GM12878 (cell line): ENCODE measurements around the gene BRWD1. TPM values are rescaled to one million over a fixed set of nuclear protein-coding genes. Genes with fewer than 3 reads are reported as not detected.

Experiments
- ATAC-seq: fragments of 200-7000 bp; cut with Tn5 transposase; 3 replicates; pipeline ENCODE4 v1.9.1; 2020; ENCODE audit warnings: mild to moderate bottlenecking, moderate library complexity
- BruUV-seq: library from RNA; stranded (reverse); fragments of 400-500 nt; replicated peaks from 2 replicates; lab custom pipeline; 2021; lab: Mats Ljungman, UMichigan
- CTCF ChIA-PET: fragments of 300-600 bp; sonication (Branson Sonifier 250); formaldehyde crosslinking; extraction: SDS; loops from one replicate; lab custom pipeline; 2021; ENCODE audit warnings: inconsistent platforms; lab: Yijun Ruan, JAX
- POLR2A ChIA-PET: fragments of 350-600 bp; formaldehyde crosslinking; extraction: SDS; loops from one replicate; lab custom pipeline; 2021; ENCODE audit warnings: inconsistent platforms; lab: Charles Lee
- RAD21 ChIA-PET: fragments of 300-600 bp; sonication (Branson Sonifier 250); formaldehyde crosslinking; loops from one replicate; lab custom pipeline; 2023; ENCODE audit warnings: antibody characterized with exemption; ENCODE audit not compliant: unreplicated experiment; lab: Charles Lee
- SMC1A ChIA-PET: fragments of 300-600 bp; sonication (Branson Sonifier 250); formaldehyde crosslinking; loops from one replicate; lab custom pipeline; 2023; ENCODE audit not compliant: unreplicated experiment, uncharacterized antibody; lab: Charles Lee
- DNase-seq: peaks from one replicate; pipeline ENCODE4 v3.0.0-alpha.2; 2011; ENCODE audit warnings: low read depth, low spot score
- FAIRE-seq: peaks from 3 replicates; lab custom pipeline; 2011; peaks lifted over from hg19 to GRCh38; lab: Jason Lieb, UNC
- H2AFZ ChIP-seq: 2 replicates; pipeline ENCODE4 v1.6.0; 2011; ENCODE audit warnings: low read depth, low read length, control low read depth; ENCODE audit not compliant: control insufficient read depth
- H3K27ac ChIP-seq: 2 replicates; pipeline ENCODE4 v1.5.1; 2011; ENCODE audit warnings: control low read depth; ENCODE audit not compliant: control insufficient read depth, insufficient read depth
- H3K27me3 ChIP-seq, 2 experiments: replicated peaks in 1 of 2; 2 replicates each; pipeline versions ENCODE4 v1.6.0 to v1.6.1; 2011; ENCODE audit warnings: low read length in 1 of 2; ENCODE audit not compliant: control insufficient read depth in 2 of 2, insufficient read depth in 2 of 2
- H3K36me3 ChIP-seq, 2 experiments: 2 replicates each; pipeline ENCODE4 v1.5.1; 2011; ENCODE audit warnings: low read length in 1 of 2; ENCODE audit not compliant: control insufficient read depth in 2 of 2, insufficient read depth in 2 of 2
- H3K4me1 ChIP-seq: 2 replicates; pipeline ENCODE4 v1.6.1; 2011; ENCODE audit warnings: mild to moderate bottlenecking, low read length, moderate library complexity, mixed read lengths; ENCODE audit not compliant: control insufficient read depth, insufficient read depth
- H3K4me2 ChIP-seq: 2 replicates; pipeline ENCODE4 v1.6.0; 2011; ENCODE audit warnings: control low read depth; ENCODE audit not compliant: control insufficient read depth, insufficient read depth
- H3K4me3 ChIP-seq: fragments of 200-600 bp; sonication (generic); 2 replicates; pipeline ENCODE4 v1.5.1; 2016
- H3K79me2 ChIP-seq: 2 replicates; pipeline ENCODE4 v1.6.0; 2011; ENCODE audit warnings: low read length; ENCODE audit not compliant: control insufficient read depth, insufficient read depth
- H3K9ac ChIP-seq: 2 replicates; pipeline ENCODE4 v1.8.0; 2011; ENCODE audit warnings: low read length, control low read depth, mixed read lengths; ENCODE audit not compliant: control insufficient read depth, insufficient read depth
- H3K9me3 ChIP-seq: replicated peaks from 3 replicates; pipeline ENCODE4 v1.5.1; 2011; ENCODE audit warnings: mild to moderate bottlenecking, low read length; ENCODE audit not compliant: control insufficient read depth, insufficient read depth
- H4K20me1 ChIP-seq: 2 replicates; pipeline ENCODE4 v1.6.0; 2011; ENCODE audit not compliant: control insufficient read depth, insufficient read depth
- HCFC1 ChIP-seq: fragments of 150-350 bp; IDR thresholded peaks from 2 replicates; pipeline ENCODE4 v1.6.1; 2014; ENCODE audit warnings: low read length
- NR2C2 ChIP-seq: IDR thresholded peaks from 2 replicates; pipeline ENCODE4 v1.6.1; 2011; ENCODE audit warnings: borderline replicate concordance, low read depth; ENCODE audit not compliant: control insufficient read depth, insufficient read length
- RAD21 ChIP-seq: IDR thresholded peaks from 2 replicates; pipeline ENCODE4 v1.6.1; 2011; ENCODE audit warnings: mild to moderate bottlenecking, low read depth, low read length, moderate library complexity; ENCODE audit not compliant: insufficient read depth
- RELA ChIP-seq: fragments of 450-650 bp; IDR thresholded peaks from 2 replicates; pipeline ENCODE4 v1.8.0; 2014; ENCODE audit warnings: borderline replicate concordance; ENCODE audit not compliant: partially characterized antibody
- SIN3A ChIP-seq: IDR thresholded peaks from 2 replicates; pipeline ENCODE4 v1.6.1; 2012; ENCODE audit warnings: low read depth, low read length, improper control_type of control experiment
- STAT3 ChIP-seq: IDR thresholded peaks from 2 replicates; pipeline ENCODE4 v1.6.1; 2011; ENCODE audit warnings: low read depth, low read length, improper control_type of control experiment
- ZBTB11 ChIP-seq: fragments of 450-650 bp; formaldehyde crosslinking; IDR thresholded peaks from 2 replicates; pipeline ENCODE4 v1.5.0; 2022; ENCODE audit warnings: mild to moderate bottlenecking, missing genetic modification characterization
- WGBS: methylation state at CpG from one replicate; pipeline ENCODE4 v1.1.6; 2016; ENCODE audit warnings: low lambda C conversion rate; ENCODE audit not compliant: insufficient replicate concordance, insufficient coverage; ENCODE audit errors: missing lambda C conversion rate; 5-methylcytosine and 5-hydroxymethylcytosine counted together
- in situ Hi-C: fragments of 300-500 bp; cut with MboI; formaldehyde crosslinking; loops from 9 replicates; pipeline ENCODE4 v1.14.3; 2018; ENCODE audit warnings: mixed read lengths
- intact Hi-C: fragments of 100-400 bp; cut with micrococcal nuclease; formaldehyde crosslinking; loops from one replicate; pipeline ENCODE4 v1.14.2; 2022; ENCODE audit not compliant: unreplicated experiment
- polyA plus RNA-seq, 11 experiments: library from polyadenylated mRNA; depleted of rRNA in 4 of 11; unstranded in 6 of 11; stranded (reverse) in 5 of 11; fragments of >200 nt; fragmentation: Nextera tagmentation in 4 of 11; fragmentation: Illumina TruSeq in 1 of 11; extraction: Ambion mirVana in 4 of 11; extraction: Trizol in 1 of 11; gene quantifications; 1 replicate in 1 of 11; 2 replicates in 10 of 11; pipeline versions ENCODE4 v1.2.1 to v1.2.3, GENCODE V29; 2011 to 2016; ENCODE audit warnings: inconsistent platforms in 2 of 11, missing spikeins in 2 of 11, low read depth in 1 of 11
- total RNA-seq, 4 experiments: library from RNA; depleted of rRNA in 3 of 4; stranded (reverse); fragments of >200 nt in 3 of 4; fragmentation: Illumina TruSeq in 1 of 4; extraction: Trizol in 1 of 4; gene quantifications; 2 replicates each; pipeline versions ENCODE4 v1.2.1 to v1.2.3, GENCODE V29; 2013 to 2021

BRWD1 gene
- total and polyA plus RNA-seq, 10 of the 15 experiments (the other 5 are each of a cell fraction or from before 2014, with no cell fraction given) = 3.1 to 19.0 (median 13.5) TPM

DNA sequence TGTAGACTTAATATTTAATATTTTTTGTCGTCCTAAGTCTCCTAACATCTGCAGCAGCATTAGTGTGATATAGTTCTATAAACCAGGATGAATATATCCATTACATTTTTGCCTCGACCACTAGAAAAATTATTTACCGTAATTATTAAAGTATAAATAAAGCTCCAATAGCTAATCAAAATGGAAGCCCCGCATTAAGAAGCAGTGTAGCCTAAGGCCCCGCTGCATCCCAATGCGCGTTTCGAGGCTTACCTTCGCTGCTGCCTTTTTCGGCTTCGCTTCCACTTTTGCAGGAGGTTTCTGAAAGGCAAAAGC, 34.6 kb upstream of the BRWD1 start:
- H3K9ac ChIP-seq = peak overlapping the region; percentile 93
- WGBS = under 1% methylated on average over 11 of the region's 11 CpGs
- ATAC-seq = peak; percentile 7
- ChIA-PET CTCF (interaction anchor here (0.6 to 3.8 kb wide), 5 partner anchors 31 to 93 kb away, joined by 3 to 24 read pairs (median 6); no protein-coding TSS in a partner anchor), SMC1A (interaction anchor here (0.5 to 1.7 kb wide), 5 partner anchors 9 to 313 kb away, joined by 3 to 6 read pairs (median 3); no protein-coding TSS in a partner anchor)
- in situ Hi-C loops (no loop called here), intact Hi-C loops (loop anchor here (2.0 kb wide), 3 partner anchors 33 to 41 kb away; partner anchors contain the start of gene BRWD1)
- H3K36me3 ChIP-seq = peaks cover 0 to 23% of the 10 kb centered on the region in 2 experiments; a peak in 3 of 4 replicates
- peaks cover 36% of the 10 kb centered on the region for H3K79me2 ChIP-seq
- 0 out of 2 replicates have a peak, but pooled peaks cover 3% of the 10 kb centered on the region for H3K4me1 ChIP-seq
- H3K27ac ChIP-seq = peak overlapping the region; percentile 88
- BruUV-seq = TSS peak; percentile 62
- peak overlapping the region; percentile 82 for H3K4me2 ChIP-seq
- DNase-seq = no peak
- no peaks in the 10 kb centered on the region for H3K9me3 ChIP-seq
- no peaks in the 10 kb centered on the region for H3K27me3 ChIP-seq
- TF ChIP-seq RELA = no peak
- TF ChIP-seq, all 136 proteins: peak for 0
- ChIA-PET POLR2A (interaction anchor here (0.6 to 3.2 kb wide), 6 partner anchors 30 to 164 kb away, joined by 3 to 12 read pairs (median 7); partner anchors contain the start of genes BRWD1 and PSMG1), RAD21 (interaction anchor here (0.8 to 1.4 kb wide), 3 partner anchors 31 to 33 kb away, joined by 3 read pairs; a partner anchor contains a TSS)
- no peak for FAIRE-seq
- no peaks in the 10 kb centered on the region for H4K20me1 ChIP-seq
- peak overlapping the region; percentile 45; the same call in 1 of the 2 replicates for H2AFZ ChIP-seq
- H3K4me3 ChIP-seq = peak overlapping the region; percentile 91

- ChIA-PET POLR2A (interaction anchor here (1.7 to 3.2 kb wide), 3 partner anchors 32 to 164 kb away, joined by 6 to 12 read pairs (median 8); partner anchors contain the start of gene PSMG1), CTCF (interaction anchor here (0.6 to 3.8 kb wide), 6 partner anchors 17 to 94 kb away, joined by 3 to 24 read pairs (median 5); no protein-coding TSS in a partner anchor), SMC1A (interaction anchor here (0.5 to 1.7 kb wide), 5 partner anchors 9 to 167 kb away, joined by 3 to 6 read pairs (median 3); no protein-coding TSS in a partner anchor), RAD21 (interaction anchor here (1.2 to 2.0 kb wide), 3 partner anchors 30 to 33 kb away, joined by 3 to 8 read pairs (median 3); a partner anchor contains a TSS)
- peaks cover 0 to 23% of the 10 kb centered on the region in 2 experiments; a peak in 3 of 4 replicates for H3K36me3 ChIP-seq
- H3K79me2 ChIP-seq = peaks cover 36% of the 10 kb centered on the region
- H3K9ac ChIP-seq = peak overlapping the region; percentile 93
- peak overlapping the region; percentile 82 for H3K4me2 ChIP-seq
- no TSS peak for BruUV-seq
- H3K9me3 ChIP-seq = no peaks in the 10 kb centered on the region
- intact Hi-C loops (no loop called here), in situ Hi-C loops (no loop called here)
- 0 out of 2 replicates have a peak, but pooled peaks cover 3% of the 10 kb centered on the region for H3K4me1 ChIP-seq
- FAIRE-seq = no peak
- no peaks in the 10 kb centered on the region for H4K20me1 ChIP-seq
- no peaks in the 10 kb centered on the region for H3K27me3 ChIP-seq
- no peak for ATAC-seq
- DNase-seq = no peak
- peak overlapping the region; percentile 91 for H3K4me3 ChIP-seq
- H2AFZ ChIP-seq = no peak overlapping the region
- 6% methylated on average over 10 of the region's 10 CpGs for WGBS
- peak overlapping the region; percentile 88 for H3K27ac ChIP-seq
- TF ChIP-seq RAD21 = no peak
- TF ChIP-seq HCFC1 = no peak
- TF ChIP-seq ZBTB11 (CRISPR knock-in tag) = no peak
- no peak for TF ChIP-seq NR2C2
- TF ChIP-seq SIN3A = no peak
- TF ChIP-seq STAT3 = no peak
These were observed 34.1 kb upstream of the BRWD1 start for GRCh38 chr21:39347537-39347936.
